SIG-M5 (cell line): Measurements from ENCODE around the gene TFR2.

Experiments
- DNase-seq: peaks from one replicate; lab custom pipeline; 2025; lab: John Stamatoyannopoulos, UW

TFR2 gene

GRCh38 chr7:100654908-100655831, 13.8 kb upstream of the TFR2 start:
- DNase-seq: no peak

- DNase-seq: no peak
Measured at GRCh38 chr7:100649826-100650565, 8.6 kb upstream of the TFR2 start.

- no peak for DNase-seq
Measured at GRCh38 chr7:100642534-100642907, 1.2 kb upstream of the TFR2 start.

GRCh38 chr7:100641860-100642533, 645 bp upstream of the TFR2 start:
- no peak for DNase-seq

GRCh38 chr7:100640517-100641440, 573 bp downstream of the TFR2 start:
- DNase-seq: no peak

GRCh38 chr7:100639995-100640516, 1.3 kb downstream of the TFR2 start:
- DNase-seq: no peak

GRCh38 chr7:100632951-100633717, 8.2 kb downstream of the TFR2 start:
- no peak for DNase-seq

GRCh38 chr7:100630066-100630465, 11.3 kb downstream of the TFR2 start:
- no peak for DNase-seq

- no peak for DNase-seq
Measured at GRCh38 chr7:100629117-100629716, 12.1 kb downstream of the TFR2 start.

- DNase-seq: no peak
Measured at GRCh38 chr7:100627238-100627549, 14.2 kb downstream of the TFR2 start.

- peak; percentile 9 for DNase-seq
Measured at GRCh38 chr7:100626530-100627237, 14.7 kb downstream of the TFR2 start.

GRCh38 chr7:100626055-100626454, 15.3 kb downstream of the TFR2 start:
- DNase-seq: no peak

- no peak for DNase-seq
Measured at GRCh38 chr7:100623951-100624824, 17.2 kb downstream of the TFR2 start.

- no peak for DNase-seq
Measured at GRCh38 chr7:100621554-100621953, 19.8 kb downstream of the TFR2 start.

- DNase-seq: no peak
Measured at GRCh38 chr7:100620804-100621203, 20.5 kb downstream of the TFR2 start.

GRCh38 chr7:100620239-100620638, 21.1 kb downstream of the TFR2 start:
- DNase-seq: no peak

- no peak for DNase-seq
Measured at GRCh38 chr7:100614308-100614861, 27.0 kb downstream of the TFR2 start.
